ENCODE data around the gene BIK.
"Not testable (repeated sequence)": the region's sequence is repeated elsewhere in the genome, so short reads cannot be mapped to it uniquely, and the experiment has no call there.

Gene BIK

DNA sequence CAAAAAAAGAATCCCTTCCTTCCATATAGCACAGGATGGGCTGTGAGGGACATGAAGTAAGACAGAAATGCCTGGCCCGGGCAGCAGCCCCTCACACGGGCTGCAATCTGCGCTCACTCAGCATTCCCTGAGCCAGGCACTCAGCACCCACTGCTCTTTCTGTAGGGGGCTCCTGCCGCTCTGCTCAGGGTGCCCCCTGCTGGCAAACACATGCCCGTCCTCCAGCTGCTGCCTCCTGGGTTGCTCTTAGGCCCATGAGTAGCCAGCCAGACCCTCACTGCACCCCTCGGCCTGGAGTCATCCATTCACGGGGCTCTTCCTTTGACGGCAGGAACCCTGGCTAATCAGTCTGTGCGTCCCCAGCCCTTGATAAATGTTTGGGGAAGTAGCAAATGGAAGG, 25.7 kb downstream of the BIK start:
- DNase-seq (ENCODE audit: low read depth): no peak

DNA sequence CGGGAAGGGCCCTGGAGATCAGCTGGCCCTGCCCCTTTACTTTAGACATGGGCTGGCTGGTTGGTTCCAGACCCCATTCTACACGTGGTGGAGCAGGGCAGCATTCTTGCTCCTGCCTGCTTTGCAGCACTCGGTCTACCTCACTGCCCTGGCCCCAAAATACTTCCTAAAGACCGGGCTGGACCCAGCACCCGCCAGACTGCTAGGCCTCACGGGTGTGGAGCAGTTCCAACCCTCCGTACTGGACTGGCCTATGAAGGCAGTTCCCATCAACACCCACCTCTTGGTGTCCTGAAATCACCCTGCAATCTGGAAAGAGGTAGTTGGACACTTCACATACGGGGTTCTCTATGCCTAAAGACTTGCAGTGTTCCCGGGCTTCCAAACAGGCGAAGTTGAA, 26.3 kb downstream of the BIK start:
- no peak for DNase-seq (ENCODE audit: low read depth)

DNA sequence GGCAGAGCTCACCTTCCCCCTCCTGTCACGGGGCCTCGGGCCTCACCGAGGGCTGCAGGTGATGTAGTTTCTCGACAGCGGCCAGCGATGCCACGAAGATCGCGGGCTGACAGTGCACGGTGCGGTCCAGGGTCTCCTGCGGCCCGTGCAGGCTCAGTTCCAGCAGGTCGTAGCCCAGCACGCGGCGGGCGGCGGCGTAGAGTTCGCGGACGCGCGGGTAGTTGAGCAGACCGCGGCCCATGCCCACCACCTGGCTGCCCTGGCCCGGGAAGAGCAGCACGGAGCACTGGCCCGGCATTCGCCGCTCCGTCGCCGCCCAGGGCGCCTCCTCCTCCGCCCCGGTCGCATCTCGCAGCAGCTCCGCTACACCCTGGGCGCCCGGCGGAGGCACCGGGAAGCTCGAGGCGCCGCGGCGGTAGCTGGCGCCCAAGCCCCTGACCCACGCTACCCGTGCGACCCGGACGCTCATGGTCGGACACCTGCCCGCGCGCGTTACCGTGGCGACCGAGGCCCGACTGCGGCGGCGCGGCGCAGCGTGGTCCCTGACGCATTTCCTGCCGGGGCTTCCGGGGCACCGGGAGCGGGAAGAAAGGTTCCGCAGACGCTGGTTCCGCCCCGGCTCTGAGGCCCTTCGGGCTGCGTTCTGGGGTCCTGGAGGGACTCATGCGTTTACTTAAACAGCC, 32.5 kb downstream of the BIK start, which contains the start of gene MCAT:
Gene MCAT, minus strand, starts transcription at position 519 of the 683 bp plus-strand sequence. Its CDS starts 50 bp downstream, at position 469.
- peak; percentile 74 for DNase-seq (ENCODE audit: low read depth)

DNA sequence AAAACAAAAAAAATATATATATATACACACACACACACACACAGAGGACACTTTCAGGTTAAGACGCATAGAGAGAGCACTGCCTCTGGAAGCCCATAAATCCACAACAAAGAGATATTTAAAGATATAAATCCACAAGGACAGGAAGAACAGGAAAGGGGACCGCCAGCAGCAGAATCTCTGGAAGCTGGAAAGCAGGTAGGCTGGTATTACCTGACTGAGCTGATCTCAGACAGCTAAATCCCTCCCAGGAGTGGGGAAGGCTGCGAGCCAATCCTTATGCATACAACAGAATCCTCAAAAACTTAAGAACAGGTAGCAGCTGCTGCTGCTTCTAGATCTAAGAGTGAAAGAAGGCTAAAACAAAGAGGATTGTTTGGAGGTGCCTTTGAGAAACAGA, 34.4 kb downstream of the BIK start:
- no peak for DNase-seq (ENCODE audit: low read depth)

DNA sequence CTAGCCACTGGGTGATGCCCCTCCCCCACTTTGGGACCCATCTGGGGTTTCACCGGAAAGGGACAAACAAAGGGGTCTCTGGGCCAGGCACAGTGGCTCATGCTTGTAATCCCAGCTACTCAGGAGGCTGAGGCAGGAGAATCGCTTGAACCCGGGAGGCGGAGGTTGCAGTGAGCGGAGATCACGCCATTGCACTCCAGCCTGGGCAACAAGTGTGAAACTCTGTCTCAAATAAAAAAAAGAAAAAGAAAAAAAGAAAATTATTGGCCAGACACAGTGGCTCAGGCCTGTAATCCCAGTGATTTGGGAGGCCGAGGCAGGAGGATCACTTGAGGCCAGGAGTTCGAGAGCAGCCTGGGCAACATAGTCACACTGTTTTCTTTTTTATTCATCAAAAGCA, 34.8 kb downstream of the BIK start:
- DNase-seq (ENCODE audit: low read depth): not testable (repeated sequence)

DNA sequence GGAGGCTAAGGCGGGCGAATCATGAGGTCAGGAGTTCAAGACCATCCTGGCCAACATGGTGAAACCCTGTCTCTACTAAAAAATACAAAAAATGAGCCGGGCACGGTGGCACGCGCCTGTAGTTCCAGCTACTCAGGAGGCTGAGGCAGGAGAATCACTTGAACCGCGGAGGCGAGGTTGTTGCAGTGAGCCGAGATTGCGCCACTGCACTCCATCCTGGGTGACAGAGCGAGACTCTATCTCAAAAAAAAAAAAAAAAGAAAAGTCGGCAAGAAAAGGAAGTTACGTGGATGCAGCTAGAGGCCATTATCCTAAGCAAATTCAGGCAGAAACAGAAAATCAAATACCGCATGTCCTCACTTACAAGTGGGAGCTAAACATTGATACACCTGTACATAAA, 35.8 kb downstream of the BIK start:
- not testable (repeated sequence) for DNase-seq (ENCODE audit: low read depth)

DNA sequence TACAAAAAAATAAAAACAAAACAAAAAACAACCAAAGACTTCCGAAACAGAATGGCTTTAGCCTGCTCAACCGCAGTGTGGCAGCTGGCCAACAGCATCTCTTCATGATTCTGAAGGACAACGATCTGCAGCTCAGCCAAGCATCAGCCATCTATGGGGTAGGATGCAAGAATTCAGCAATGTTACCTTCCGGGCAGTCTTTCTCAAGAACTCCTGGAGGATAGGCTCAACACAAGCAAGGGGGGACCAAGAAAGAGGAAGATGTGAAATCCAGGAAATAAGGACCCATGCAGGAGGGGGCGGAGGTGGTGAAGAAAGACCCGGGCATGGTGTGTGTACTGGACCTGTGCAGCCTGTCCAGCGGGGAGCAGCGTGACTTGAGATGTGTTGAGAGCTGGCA, 37.3 kb downstream of the BIK start:
- DNase-seq (ENCODE audit: low read depth): no peak

DNA sequence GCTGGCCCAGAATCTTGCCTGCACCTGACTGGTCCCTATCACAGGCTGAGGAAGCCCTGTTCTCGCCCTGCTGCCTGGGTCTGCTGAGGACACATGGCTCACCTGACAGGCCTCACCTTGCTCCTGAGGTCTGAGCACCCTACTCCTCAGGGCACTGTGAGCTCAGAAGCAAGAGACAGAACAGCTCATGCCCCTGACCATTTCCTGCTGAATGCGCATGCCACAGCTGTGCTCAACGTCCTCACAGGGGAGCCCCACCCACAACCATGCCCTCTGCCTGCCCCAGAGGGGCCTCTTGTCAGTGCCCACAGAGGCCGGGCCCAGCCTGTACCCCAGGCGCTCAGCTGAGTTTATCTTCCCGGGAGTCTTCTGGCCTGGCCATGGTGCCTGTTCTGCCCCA, 38.0 kb downstream of the BIK start:
- DNase-seq (ENCODE audit: low read depth): no peak

DNA sequence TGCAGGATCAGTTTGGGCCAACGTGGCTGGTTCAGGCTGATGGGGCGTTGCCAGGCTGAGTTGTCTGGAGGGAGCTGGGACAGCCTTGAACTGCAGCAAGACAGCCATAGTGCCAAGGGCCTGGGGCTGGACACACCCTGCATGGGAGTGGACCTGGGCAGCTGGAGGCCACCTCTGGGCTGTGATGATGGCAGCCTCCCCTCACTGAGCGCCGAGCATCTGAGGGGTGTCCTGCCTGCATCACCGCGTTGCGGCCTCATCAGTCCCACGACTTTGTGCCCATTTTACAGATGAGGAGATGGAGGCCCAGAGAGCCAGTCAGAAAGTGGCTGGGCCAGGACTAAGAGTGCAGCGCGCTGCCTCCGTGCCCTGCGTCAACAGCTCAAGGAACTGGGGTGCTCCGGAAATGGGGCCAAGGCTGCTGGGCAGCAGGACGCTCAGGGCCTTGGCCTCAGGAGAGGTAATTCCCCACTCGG, 40.2 kb downstream of the BIK start:
- no peak for DNase-seq (ENCODE audit: low read depth)

DNA sequence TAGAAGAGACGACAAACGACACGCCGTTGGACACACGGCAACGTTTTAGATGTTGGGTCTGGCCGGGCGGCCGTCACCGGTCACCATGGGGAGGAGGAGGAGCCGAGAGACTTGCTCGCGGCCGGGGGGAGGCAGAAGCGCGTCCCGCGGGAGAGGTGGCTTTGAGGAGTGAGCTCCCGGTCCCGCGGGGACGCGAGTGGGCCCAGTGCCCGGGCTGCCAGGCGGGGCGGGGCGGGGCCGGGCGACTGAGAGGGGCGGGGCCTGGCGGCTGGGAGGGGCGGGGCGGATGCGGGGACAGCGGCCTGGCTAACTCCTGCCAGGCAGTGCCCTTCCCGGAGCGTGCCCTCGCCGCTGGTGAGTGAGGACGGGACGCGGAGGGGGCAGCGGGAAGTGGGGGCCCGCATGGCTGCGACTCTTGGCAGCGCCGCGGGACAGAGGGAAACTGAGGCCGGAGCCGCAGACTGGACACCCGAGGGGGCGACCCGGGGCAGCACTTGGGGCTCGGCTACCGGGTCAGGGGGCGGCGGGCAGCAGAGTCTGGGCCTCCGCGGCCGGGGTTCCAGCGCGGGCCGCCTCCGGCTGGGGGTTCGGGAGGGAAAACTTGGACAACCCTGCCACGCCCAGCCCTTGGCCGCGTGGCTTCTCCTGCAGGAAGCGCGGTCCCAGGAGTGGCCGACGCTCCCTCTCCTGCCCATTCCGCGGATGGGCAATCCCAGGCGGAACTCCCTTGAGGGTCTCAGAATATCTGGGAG, 40.9 kb downstream of the BIK start, which contains the start of gene TSPO:
Gene TSPO, plus strand, starts transcription at position 309 of the 752 bp plus-strand sequence. CDS start 7,680 bp downstream, outside the sequence.
- peak; percentile 59 for DNase-seq (ENCODE audit: low read depth)

DNA sequence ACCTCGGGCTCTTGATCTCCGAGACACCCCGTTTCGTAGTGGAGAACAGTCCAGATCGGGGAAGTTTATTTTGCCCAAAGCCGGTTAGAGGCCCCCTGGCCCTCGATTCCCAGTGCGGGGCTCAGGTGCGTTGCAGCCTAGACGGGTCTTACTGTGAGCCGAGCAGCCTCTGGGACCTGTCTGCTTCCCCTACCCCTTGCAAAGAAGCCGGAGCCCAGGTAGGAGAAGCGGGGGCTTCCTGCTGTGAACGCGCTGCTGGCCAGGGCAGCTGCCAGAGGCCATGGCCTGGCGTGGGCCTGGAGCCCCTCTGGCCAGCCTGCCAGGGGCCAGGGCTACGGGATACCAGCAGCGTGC, 41.4 kb downstream of the BIK start:
- DNase-seq (ENCODE audit: low read depth): no peak

DNA sequence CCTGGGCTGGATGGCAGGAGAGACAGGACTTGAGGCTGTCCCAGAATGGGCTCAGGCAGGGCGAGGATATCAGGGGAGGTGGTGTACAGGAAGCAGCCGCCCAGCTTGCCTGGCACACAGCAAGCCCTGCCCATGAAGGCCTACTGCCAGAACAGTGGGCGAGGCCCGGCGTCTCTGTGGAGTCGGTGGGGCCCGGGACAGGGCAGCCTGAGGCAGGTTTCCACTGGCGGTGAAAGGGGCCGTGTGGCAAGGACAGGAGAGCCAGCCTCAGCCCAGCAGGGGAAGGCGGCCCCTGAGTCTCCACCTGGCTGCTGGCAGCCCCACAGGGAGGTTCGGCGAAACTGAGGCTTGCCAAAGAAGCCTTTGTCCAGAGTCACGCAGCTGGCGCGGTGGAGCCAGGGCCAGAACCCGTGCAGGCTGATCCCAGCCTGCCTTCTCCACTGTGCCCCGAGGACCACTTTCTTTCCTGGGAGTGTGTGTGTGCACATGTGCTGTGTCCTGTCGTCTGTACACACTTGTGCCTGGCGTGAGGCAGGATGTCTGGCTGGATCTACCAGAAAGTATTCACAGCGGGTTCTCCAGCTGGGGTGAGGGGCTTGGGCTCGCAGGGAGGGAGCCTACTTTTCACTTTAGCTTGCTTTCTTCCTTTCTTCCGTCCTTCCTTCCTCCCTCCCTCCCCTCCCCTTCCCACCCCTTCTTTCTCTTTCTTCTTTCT, 42.0 kb downstream of the BIK start:
- peak; percentile 45 for DNase-seq (ENCODE audit: low read depth)

DNA sequence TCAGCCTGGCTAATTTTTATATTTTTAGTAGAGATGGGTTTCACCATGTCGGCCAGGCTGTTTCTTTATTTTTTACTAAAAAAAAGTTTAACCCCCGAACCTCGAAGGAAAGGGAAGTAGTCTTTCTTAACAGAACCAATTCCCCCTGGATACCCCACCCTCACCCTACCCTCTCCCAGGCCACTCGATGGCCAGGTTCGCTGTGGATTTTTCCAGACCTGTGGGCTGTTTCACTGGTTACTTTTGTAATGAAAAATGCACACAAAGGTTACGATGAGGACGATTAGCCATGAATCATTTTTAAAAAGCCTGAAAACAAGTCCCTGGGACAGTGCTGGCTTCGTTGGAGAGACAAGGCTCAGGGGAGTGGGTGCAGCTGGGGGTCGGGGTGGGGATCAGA, 43.3 kb downstream of the BIK start:
- no peak for DNase-seq (ENCODE audit: low read depth)

DNA sequence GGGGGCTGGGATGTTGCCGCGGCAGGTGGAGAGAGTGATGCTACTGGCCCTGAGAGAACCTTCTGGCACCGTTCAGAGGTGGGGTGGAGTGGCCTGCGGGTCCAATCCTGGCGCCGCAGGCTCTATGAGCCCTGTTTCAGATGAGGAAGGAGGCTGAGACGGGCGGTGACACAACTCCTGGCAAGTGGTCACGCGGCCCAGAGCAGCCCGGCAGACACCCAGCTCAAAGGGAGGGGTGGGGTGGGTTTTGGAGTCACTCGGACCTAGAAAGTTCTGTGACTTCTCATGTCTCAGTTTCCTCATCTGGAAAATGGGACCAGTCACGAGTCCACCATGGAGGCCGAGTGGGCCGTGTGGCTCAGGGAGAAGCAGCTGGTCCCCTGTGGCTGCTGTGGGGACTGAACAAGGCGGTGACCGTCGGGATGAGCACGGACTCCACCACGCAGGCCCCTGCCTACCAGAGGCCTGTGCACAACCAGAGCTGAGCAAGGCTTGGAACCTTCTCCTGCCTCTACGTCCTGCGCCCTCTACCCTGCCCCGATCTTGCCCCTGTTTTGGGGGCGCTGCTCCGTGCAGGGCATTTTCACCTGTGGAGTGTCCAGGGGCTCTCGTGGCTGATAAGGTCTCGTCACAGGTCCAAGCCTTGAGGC, 44.5 kb downstream of the BIK start:
- DNase-seq (ENCODE audit: low read depth): no peak

DNA sequence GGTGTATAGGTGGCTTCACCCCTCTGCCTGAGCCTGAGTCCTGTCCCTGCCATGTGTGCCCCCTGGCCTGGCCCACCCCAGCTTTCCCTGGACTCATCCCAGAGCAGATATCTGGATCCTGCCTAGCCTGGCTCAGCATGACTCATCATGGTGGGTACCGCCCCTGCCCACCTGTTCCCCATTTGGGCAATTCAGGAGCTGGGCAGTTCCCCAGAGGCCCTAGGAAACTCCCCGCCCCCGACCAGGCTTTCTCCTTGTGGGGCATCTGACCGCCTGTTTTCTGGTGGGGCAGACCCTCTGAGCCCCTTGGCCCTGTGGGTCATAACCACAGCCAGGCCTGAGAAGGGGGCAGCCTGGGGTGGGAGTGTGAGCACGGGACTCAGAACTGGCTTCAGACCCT, 45.2 kb downstream of the BIK start:
- DNase-seq (ENCODE audit: low read depth): no peak

DNA sequence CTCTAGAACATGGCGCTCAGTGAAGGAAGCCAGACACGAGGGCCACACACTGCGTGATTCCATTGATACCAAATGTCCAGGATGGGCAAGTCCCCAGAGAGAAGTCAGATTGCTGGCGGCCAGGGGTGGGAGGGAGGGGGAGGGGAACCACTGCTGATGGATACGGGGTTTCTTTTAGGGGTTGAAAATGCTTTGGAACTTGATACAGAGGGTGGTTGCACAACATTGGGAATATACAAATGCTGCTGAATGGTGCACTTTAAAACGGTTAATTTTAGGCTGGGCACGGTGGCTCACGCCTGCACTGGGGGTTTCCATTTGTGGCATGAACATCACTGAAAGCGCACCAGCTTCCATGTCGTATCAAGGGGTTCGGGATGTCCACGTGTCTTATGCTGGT, 45.9 kb downstream of the BIK start:
- DNase-seq (ENCODE audit: low read depth): no peak

DNA sequence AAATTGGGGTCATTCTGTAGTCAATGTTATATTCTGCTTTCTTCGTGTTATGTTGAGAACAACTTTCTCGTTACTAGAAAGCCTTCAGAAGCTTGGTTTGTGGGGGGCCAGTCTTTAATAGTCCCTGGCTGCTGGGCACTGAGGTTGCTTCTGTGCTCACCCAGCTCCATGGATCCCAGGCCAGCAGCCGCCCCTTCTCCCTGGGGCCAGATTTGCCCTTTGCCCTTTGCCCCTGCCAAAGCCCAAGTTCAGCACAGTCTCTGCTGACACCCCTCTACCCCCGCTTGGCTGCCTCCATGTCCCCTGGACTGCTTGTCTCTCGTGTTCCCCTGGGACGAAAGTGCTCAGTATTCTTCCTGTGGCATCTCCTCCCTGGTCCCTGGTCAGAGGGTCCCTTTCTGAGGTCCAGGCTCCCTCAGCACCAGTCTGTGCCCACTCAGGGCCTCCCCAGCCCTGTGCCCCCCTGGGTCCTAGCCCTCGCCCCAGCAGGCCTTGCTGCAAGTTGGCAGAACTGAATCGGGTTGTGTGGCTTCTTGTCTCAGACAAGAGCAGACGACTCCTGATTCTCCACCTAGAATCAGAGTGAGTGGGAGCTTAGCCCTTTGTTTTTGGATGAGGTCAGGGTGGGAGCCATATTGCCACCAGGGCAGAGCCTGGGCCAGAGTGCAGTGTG, 47.5 kb downstream of the BIK start:
- DNase-seq (ENCODE audit: low read depth): no peak

DNA sequence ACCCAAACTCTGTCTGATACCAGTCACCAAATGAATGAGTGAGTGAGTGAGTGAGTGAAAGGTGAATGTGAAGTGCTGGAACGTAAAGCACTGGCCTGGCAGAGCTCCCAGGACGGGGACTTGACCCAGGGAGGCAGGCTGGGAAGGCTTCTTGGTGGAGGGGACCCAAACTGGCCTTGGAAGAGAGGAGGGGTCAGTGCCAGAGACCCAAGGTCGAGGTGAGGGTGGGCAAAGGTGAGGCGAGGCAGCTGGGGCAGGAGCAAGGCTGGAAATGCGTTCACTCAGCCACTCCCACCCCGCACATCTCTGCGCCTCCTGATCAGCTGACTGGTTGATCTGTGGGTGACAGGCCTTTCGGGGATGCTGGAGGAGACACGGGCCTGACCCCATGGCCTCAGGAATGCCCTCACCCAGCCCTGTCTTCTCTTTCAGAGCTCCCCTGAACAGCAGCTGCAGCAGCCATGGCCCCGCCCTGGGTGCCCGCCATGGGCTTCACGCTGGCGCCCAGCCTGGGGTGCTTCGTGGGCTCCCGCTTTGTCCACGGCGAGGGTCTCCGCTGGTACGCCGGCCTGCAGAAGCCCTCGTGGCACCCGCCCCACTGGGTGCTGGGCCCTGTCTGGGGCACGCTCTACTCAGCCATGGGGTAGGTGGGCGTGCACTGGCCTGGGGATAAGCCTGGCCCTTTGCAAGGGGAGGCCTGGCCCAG, 48.4 kb downstream of the BIK start:
- no peak for DNase-seq (ENCODE audit: low read depth)

DNA sequence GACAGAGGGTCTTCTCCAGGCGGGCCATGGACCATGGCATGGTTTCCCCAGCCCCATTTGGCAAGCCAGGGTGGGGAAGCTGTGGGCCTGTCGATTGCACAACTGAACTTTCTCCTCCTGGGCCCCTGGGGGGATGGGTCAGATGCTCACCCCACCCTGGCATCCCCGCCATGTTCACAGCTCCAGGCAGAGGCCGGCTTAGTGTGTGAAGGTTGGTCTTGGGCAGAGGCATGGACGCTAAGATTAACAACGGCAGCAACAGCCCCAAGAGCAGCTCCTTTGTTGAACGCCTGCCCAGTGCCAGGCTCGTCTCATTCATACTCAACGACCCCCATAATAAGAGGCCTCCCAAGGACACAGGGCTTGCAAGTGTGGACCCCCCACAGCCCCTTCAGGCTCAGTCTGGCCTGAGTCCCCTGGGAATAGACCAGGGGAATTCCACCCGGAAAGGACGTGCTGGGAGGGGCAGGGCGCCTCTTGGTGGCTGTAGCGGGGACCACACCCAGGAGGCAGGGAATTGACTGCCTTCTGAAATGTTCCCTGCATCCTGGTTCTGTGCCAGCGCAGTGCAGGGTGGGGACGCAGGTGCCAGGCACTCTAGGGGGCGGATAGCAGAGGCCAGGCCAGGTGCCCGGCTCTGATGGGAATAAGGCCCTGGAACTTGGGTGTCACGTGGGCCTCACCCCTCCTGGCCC, 49.1 kb downstream of the BIK start:
- DNase-seq (ENCODE audit: low read depth): no peak

DNA sequence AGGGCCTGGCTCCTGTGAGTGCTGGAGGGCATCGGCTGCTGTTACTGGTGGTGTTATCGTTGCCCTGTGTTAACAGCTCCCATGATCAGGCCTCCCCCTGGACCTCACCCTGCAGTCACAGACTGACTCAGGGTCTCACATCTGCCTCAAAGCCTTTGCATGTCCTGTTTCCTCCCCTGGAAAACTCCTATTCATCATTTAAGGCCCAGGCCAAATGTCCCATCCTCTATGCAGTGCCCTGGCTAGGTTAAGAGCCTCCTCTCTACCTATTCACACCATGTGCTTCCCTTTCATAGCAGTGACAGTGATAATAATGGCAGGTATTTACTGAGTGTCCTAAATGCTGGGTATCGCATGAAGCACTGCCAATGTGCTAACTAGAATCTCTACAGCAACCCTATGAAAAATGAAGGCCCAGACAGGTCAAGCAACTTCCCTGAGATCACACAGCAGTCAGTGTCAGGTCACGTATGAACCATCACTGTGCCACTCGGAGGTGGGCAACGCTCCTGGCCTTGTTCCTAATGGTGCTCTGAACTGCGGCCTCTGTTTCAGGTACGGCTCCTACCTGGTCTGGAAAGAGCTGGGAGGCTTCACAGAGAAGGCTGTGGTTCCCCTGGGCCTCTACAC, 50.1 kb downstream of the BIK start:
- no peak for DNase-seq (ENCODE audit: low read depth)

Data from activated T-helper 9 cell treated with anti-CD3 and anti-CD28 coated beads, Interleukin-2, amount 50 U/mL, for 16 hours (primary cell).